H1 (cell line): ENCODE data around the gene OR51B6. TPM values are rescaled to one million over a fixed set of nuclear protein-coding genes. Genes with fewer than 3 reads are reported as not detected.

ENCODE experiments used
- CTCF ChIA-PET: fragments of 300-600 bp; sonication (Branson Sonifier 250); formaldehyde crosslinking; loops from one replicate; lab custom pipeline; 2021; ENCODE audit not compliant: partially characterized antibody; lab: Charles Lee
- POLR2A ChIA-PET: fragments of 300-600 bp; sonication (Branson Sonifier 250); formaldehyde crosslinking; loops from one replicate; lab custom pipeline; 2021; ENCODE audit warnings: inconsistent platforms; ENCODE audit not compliant: partially characterized antibody; lab: Charles Lee
- DNase-seq, 2 experiments: peaks; one replicate each; pipeline versions ENCODE4 v3.0.0 to v3.0.0-alpha.2; 2010 to 2022; ENCODE audit warnings: low spot score in 2 of 2, low read depth in 1 of 2, mixed read lengths in 1 of 2
- FAIRE-seq: peaks from 2 replicates; lab custom pipeline; 2011; peaks lifted over from hg19 to GRCh38; lab: Jason Lieb, UNC
- H2AFZ ChIP-seq: 2 replicates; pipeline ENCODE4 v1.8.1; 2012; ENCODE audit warnings: low read length, inconsistent platforms
- H2AK5ac ChIP-seq: 2 replicates; pipeline ENCODE4 v1.6.1; 2013; ENCODE audit warnings: low read depth, low read length
- H2BK120ac ChIP-seq: replicated peaks from 2 replicates; pipeline ENCODE3; 2013; ENCODE audit warnings: low read depth, low read length, inconsistent platforms
- H2BK12ac ChIP-seq: 2 replicates; pipeline ENCODE4 v1.6.1; 2013; ENCODE audit warnings: low read depth, low read length
- H2BK15ac ChIP-seq: 2 replicates; pipeline ENCODE4 v1.6.1; 2013; ENCODE audit warnings: low read length
- H2BK20ac ChIP-seq: 2 replicates; pipeline ENCODE4 v1.6.1; 2013; ENCODE audit warnings: low read length
- H2BK5ac ChIP-seq: 2 replicates; pipeline ENCODE4 v1.6.1; 2013; ENCODE audit warnings: low read depth, low read length
- H3K14ac ChIP-seq: 2 replicates; pipeline ENCODE4 v1.6.1; 2013; ENCODE audit warnings: inconsistent platforms; ENCODE audit not compliant: insufficient read length
- H3K18ac ChIP-seq: 2 replicates; pipeline ENCODE4 v1.6.1; 2013; ENCODE audit warnings: low read length; ENCODE audit errors: extremely low read depth
- H3K23ac ChIP-seq: 2 replicates; pipeline ENCODE4 v1.6.1; 2013; ENCODE audit warnings: inconsistent platforms; ENCODE audit not compliant: insufficient read length
- H3K23me2 ChIP-seq: 2 replicates; pipeline ENCODE4 v1.6.1; 2013; ENCODE audit warnings: low read depth, low read length
- H3K27ac ChIP-seq: 2 replicates; pipeline ENCODE4 v1.6.1; 2011; ENCODE audit warnings: low read depth, low read length, inconsistent platforms
- H3K27me3 ChIP-seq, 4 experiments: replicated peaks in 1 of 4; 1 replicate in 1 of 4; 2 replicates in 3 of 4; pipeline versions ENCODE4 v1.6.1 to v1.8.1; 2011 to 2013; ENCODE audit warnings: low read length in 3 of 4, mild to moderate bottlenecking in 3 of 4, inconsistent platforms in 2 of 4, mixed read lengths in 2 of 4, moderate library complexity in 1 of 4; ENCODE audit not compliant: control insufficient read depth in 3 of 4, insufficient read depth in 3 of 4; ENCODE audit errors: extremely low read depth in 1 of 4
- H3K36me3 ChIP-seq, 4 experiments: 2 replicates each; pipeline versions ENCODE4 v1.6.1 to v1.8.1; 2011 to 2013; ENCODE audit warnings: mild to moderate bottlenecking in 4 of 4, low read length in 3 of 4, moderate library complexity in 2 of 4, control low read depth in 1 of 4, inconsistent platforms in 1 of 4; ENCODE audit not compliant: insufficient read depth in 4 of 4, control insufficient read depth in 2 of 4
- H3K4ac ChIP-seq: replicated peaks from 2 replicates; pipeline ENCODE3; 2013; ENCODE audit warnings: low read length, low read depth, mixed read lengths, inconsistent platforms; ENCODE audit not compliant: insufficient read length
- H3K4me1 ChIP-seq, 4 experiments: replicated peaks in 1 of 4; 1 replicate in 1 of 4; 2 replicates in 3 of 4; pipeline versions ENCODE4 v1.6.1 to v1.8.1; 2011 to 2013; ENCODE audit warnings: low read length in 3 of 4, inconsistent platforms in 2 of 4, mixed read lengths in 1 of 4; ENCODE audit not compliant: insufficient read depth in 4 of 4, control insufficient read depth in 3 of 4
- H3K4me2 ChIP-seq, 2 experiments: 2 replicates each; pipeline versions ENCODE4 v1.6.1 to v1.8.1; 2011 to 2013; ENCODE audit warnings: low read depth in 2 of 2, low read length in 2 of 2, control low read depth in 1 of 2, inconsistent platforms in 1 of 2, mild to moderate bottlenecking in 1 of 2; ENCODE audit not compliant: insufficient read depth in 1 of 2
- H3K4me3 ChIP-seq, 4 experiments: fragments of 200-600, 300-600 bp in 1 of 4; sonication (generic), shearing (Covaris generic), sonication (Bioruptor Twin) in 1 of 4; 2 replicates each; pipeline versions ENCODE4 v1.5.1 to v1.8.1; 2011 to 2016; ENCODE audit warnings: low read length in 4 of 4, low read depth in 3 of 4, control low read depth in 2 of 4, inconsistent platforms in 2 of 4, mild to moderate bottlenecking in 2 of 4, mixed read lengths in 1 of 4, moderate library complexity in 1 of 4; ENCODE audit not compliant: insufficient read depth in 2 of 4; ENCODE audit errors: extremely low read depth in 1 of 4
- H3K56ac ChIP-seq: replicated peaks from 2 replicates; pipeline ENCODE3; 2013; ENCODE audit warnings: low read depth, mild to moderate bottlenecking, mixed read lengths, low read length, inconsistent platforms; ENCODE audit not compliant: insufficient read length
- H3K79me1 ChIP-seq: 2 replicates; pipeline ENCODE4 v1.6.1; 2013; ENCODE audit warnings: low read depth, low read length, control low read depth
- H3K79me2 ChIP-seq, 2 experiments: 2 replicates each; pipeline versions ENCODE4 v1.6.1 to v1.8.1; 2012 to 2013; ENCODE audit warnings: low read length in 2 of 2, mild to moderate bottlenecking in 2 of 2, inconsistent platforms in 1 of 2; ENCODE audit not compliant: insufficient read depth in 2 of 2, control insufficient read depth in 1 of 2
- H3K9ac ChIP-seq, 4 experiments: replicated peaks in 1 of 4; 1 replicate in 1 of 4; 2 replicates in 3 of 4; pipeline versions ENCODE4 v1.6.1 to v1.8.1; 2011 to 2013; ENCODE audit warnings: low read depth in 3 of 4, low read length in 3 of 4, control low read depth in 2 of 4, mild to moderate bottlenecking in 2 of 4, moderate library complexity in 2 of 4, inconsistent platforms in 1 of 4; ENCODE audit errors: extremely low read depth in 1 of 4
- H3K9me3 ChIP-seq, 2 experiments: 2 replicates each; pipeline versions ENCODE4 v1.6.1 to v1.8.1; 2012 to 2013; ENCODE audit warnings: mild to moderate bottlenecking in 2 of 2, moderate library complexity in 2 of 2, control low read depth in 1 of 2, inconsistent platforms in 1 of 2, low read depth in 1 of 2, low read length in 1 of 2, mixed read lengths in 1 of 2; ENCODE audit not compliant: insufficient read depth in 2 of 2
- H4K20me1 ChIP-seq, 2 experiments: replicated peaks in 1 of 2; 2 replicates each; pipeline versions ENCODE3 to v1.8.1; 2011 to 2013; ENCODE audit warnings: inconsistent platforms in 2 of 2, low read length in 2 of 2, mild to moderate bottlenecking in 1 of 2; ENCODE audit not compliant: insufficient read depth in 2 of 2, control insufficient read depth in 1 of 2
- H4K5ac ChIP-seq: 2 replicates; pipeline ENCODE4 v1.6.1; 2013; ENCODE audit warnings: low read length, low read depth, mixed read lengths, inconsistent platforms; ENCODE audit not compliant: insufficient read length
- H4K8ac ChIP-seq: 2 replicates; pipeline ENCODE4 v1.8.0; 2013; ENCODE audit warnings: mild to moderate bottlenecking, moderate library complexity, low read length, inconsistent platforms; ENCODE audit not compliant: insufficient read depth; ENCODE audit errors: extremely low read depth
- H4K91ac ChIP-seq: replicated peaks from 2 replicates; pipeline ENCODE3; 2013; ENCODE audit warnings: low read length, mixed read lengths, inconsistent platforms; ENCODE audit not compliant: insufficient read length
- CHD2 ChIP-seq: IDR thresholded peaks from 2 replicates; pipeline ENCODE4 v1.6.1; 2012; ENCODE audit warnings: low read length, improper control_type of control experiment
- E2F6 ChIP-seq: IDR thresholded peaks from 2 replicates; pipeline ENCODE4 v1.6.1; 2012; ENCODE audit warnings: inconsistent platforms
- EP300 ChIP-seq, 2 experiments: IDR thresholded peaks; 1 replicate in 1 of 2; 2 replicates in 1 of 2; pipeline ENCODE4 v1.6.1; 2011 to 2012; ENCODE audit warnings: low read depth in 2 of 2, low read length in 2 of 2, mild to moderate bottlenecking in 2 of 2, borderline replicate concordance in 1 of 2, inconsistent platforms in 1 of 2, moderate library complexity in 1 of 2
- FOSL1 ChIP-seq: IDR thresholded peaks from 2 replicates; pipeline ENCODE4 v1.6.1; 2011; ENCODE audit warnings: mild to moderate bottlenecking, low read depth, low read length, moderate library complexity; ENCODE audit not compliant: insufficient read depth
- HDAC2 ChIP-seq, 2 experiments: fragments of 300-600 bp in 1 of 2; sonication (generic) in 1 of 2; IDR thresholded peaks; 2 replicates each; pipeline ENCODE4 v1.6.1; 2011 to 2012; ENCODE audit warnings: low read depth in 2 of 2, low read length in 2 of 2, mild to moderate bottlenecking in 2 of 2, moderate library complexity in 2 of 2, borderline replicate concordance in 1 of 2, inconsistent platforms in 1 of 2
- MAFK ChIP-seq: IDR thresholded peaks from 2 replicates; pipeline ENCODE4 v1.6.1; 2012; ENCODE audit warnings: low read depth, mild to moderate bottlenecking, improper control_type of control experiment, low read length
- NANOG ChIP-seq: IDR thresholded peaks from 2 replicates; pipeline ENCODE4 v1.6.1; 2011; ENCODE audit warnings: low read length, low read depth, mild to moderate bottlenecking, inconsistent platforms; ENCODE audit not compliant: insufficient read depth, poor library complexity, severe bottlenecking
- POLR2AphosphoS5 ChIP-seq: IDR thresholded peaks from 2 replicates; pipeline ENCODE4 v1.6.1; 2011; ENCODE audit warnings: low read depth, low read length
- RBBP5 ChIP-seq: IDR thresholded peaks from 2 replicates; pipeline ENCODE4 v1.7.1; 2012; ENCODE audit warnings: low read depth, mild to moderate bottlenecking, inconsistent platforms, low read length, moderate library complexity, borderline replicate concordance
- SAP30 ChIP-seq: fragments of 300-600 bp; sonication (generic); IDR thresholded peaks from 2 replicates; pipeline ENCODE4 v1.7.1; 2012; ENCODE audit warnings: low read length, moderate library complexity, mild to moderate bottlenecking, inconsistent platforms; ENCODE audit not compliant: insufficient read depth, insufficient replicate concordance
- SIRT6 ChIP-seq: IDR thresholded peaks from one replicate; pipeline ENCODE4 v1.7.1; 2012; ENCODE audit warnings: low read length, inconsistent platforms
- SP4 ChIP-seq: IDR thresholded peaks from 2 replicates; pipeline ENCODE4 v1.6.1; 2012; ENCODE audit warnings: low read length, inconsistent platforms
- SRF ChIP-seq: IDR thresholded peaks from 2 replicates; pipeline ENCODE4 v1.6.1; 2011; ENCODE audit warnings: mild to moderate bottlenecking, low read depth, low read length, moderate library complexity
- TEAD4 ChIP-seq: IDR thresholded peaks from 2 replicates; pipeline ENCODE4 v1.6.1; 2012; ENCODE audit warnings: low read depth, low read length, inconsistent platforms, mixed read lengths
- WGBS, 2 experiments: shearing (Covaris generic) in 1 of 2; methylation state at CpG; one replicate each; pipeline versions ENCODE4 v1.1.6 to v1.1.7; 2013 to 2015; ENCODE audit warnings: low lambda C conversion rate in 2 of 2, mixed read lengths in 2 of 2, inconsistent platforms in 1 of 2, low coverage in 1 of 2, missing lambda C conversion rate in 1 of 2; ENCODE audit not compliant: insufficient replicate concordance in 2 of 2, insufficient coverage in 1 of 2, insufficient read length in 1 of 2; ENCODE audit errors: extremely low coverage in 1 of 2, missing lambda C conversion rate in 1 of 2; 5-methylcytosine and 5-hydroxymethylcytosine counted together
- polyA plus RNA-seq, 7 experiments: library from polyadenylated mRNA; depleted of rRNA in 3 of 7; stranded (reverse) in 5 of 7; unstranded in 2 of 7; fragments of >200 nt in 5 of 7; fragments of 200-250 nt in 2 of 7; gene quantifications; 1 replicate in 5 of 7; 2 replicates in 1 of 7; 4 replicates in 1 of 7; pipeline versions ENCODE4 v1.2.1 to v1.2.3, GENCODE V29; 2011 to 2013; ENCODE audit warnings: missing spikeins in 2 of 7, mixed read lengths in 2 of 7
- total RNA-seq: library from RNA; stranded (reverse); fragmentation: NEBNext Ultra II Directional; extraction: Animal tissue kit (Norgen Biotek cat#: 25700); gene quantifications from 2 replicates; pipeline ENCODE4 v1.2.1, GENCODE V29; 2021

The OR51B6 gene
- total and polyA plus RNA-seq, 2 of the 8 experiments (the other 6 are each of a cell fraction or from before 2014, with no cell fraction given) = not detected

GRCh38 chr11:5301846-5302245 is 49.5 kb upstream of the OR51B6 start, which contains the start of gene OR51B4:
OR51B4 (minus strand) TSS chr11:5301946; CDS start chr11:5301946, 0 bp downstream.
- ChIA-PET CTCF (no interaction called here), POLR2A (no interaction called here)
- DNase-seq = no peak
- Histone ChIP-seq H4K20me1 (no peaks in the 10 kb centered on the region), H3K4ac (no peak within 1 kb of the TSS), H3K9me3 (no peaks in the 10 kb centered on the region), H2BK120ac (no peak within 1 kb of the TSS), H2BK20ac (no peak within 1 kb of the TSS), H3K79me2 (no peaks in the 10 kb centered on the region), H2BK12ac (no peak within 1 kb of the TSS), H3K9ac (no peak within 1 kb of the TSS), H3K79me1 (no peaks in the 10 kb centered on the region), H2AFZ (no peak within 1 kb of the TSS), H3K56ac (no peak within 1 kb of the TSS), H3K4me3 (no peak within 1 kb of the TSS), H3K23ac (no peak within 1 kb of the TSS), H2AK5ac (no peak within 1 kb of the TSS), H3K27me3 (no peaks in the 10 kb centered on the region), H4K8ac (no peak within 1 kb of the TSS), H2BK15ac (no peak within 1 kb of the TSS), H4K91ac (no peak within 1 kb of the TSS), H3K4me1 (no peaks in the 10 kb centered on the region), H2BK5ac (no peak within 1 kb of the TSS), H3K27ac (no peak within 1 kb of the TSS), H3K18ac (no peak within 1 kb of the TSS), H3K23me2 (no peaks in the 10 kb centered on the region), H4K5ac (no peak within 1 kb of the TSS), H3K36me3 (no peaks in the 10 kb centered on the region), H3K14ac (no peak within 1 kb of the TSS), H3K4me2 (no peak within 1 kb of the TSS)
- WGBS, 2 experiments = 88% methylated on average over 2 of the region's 2 CpGs; no CpG with 5 or more reads in 1 of the 2 experiments
- FAIRE-seq = no peak
- TF ChIP-seq SRF (no peak), NANOG (no peak), SP4 (no peak), EP300 (IDR thresholded peaks at IDR 0.05; ENCODE audit: borderline replicate concordance in 1 of 2, low read depth in 2 of 2, low read length in 2 of 2) (no peak), SAP30 (no peak), RBBP5 (no peak), TEAD4 (no peak), CHD2 (no peak), POLR2AphosphoS5 (no peak), MAFK (no peak), SIRT6 (no peak), HDAC2 (IDR thresholded peaks at IDR 0.05; ENCODE audit: borderline replicate concordance in 1 of 2, low read depth in 2 of 2, low read length in 2 of 2) (no peak), E2F6 (no peak), FOSL1 (no peak)
